Stimulated activated naive B cell treated with anti-CD40 and anti-IgM and Interleukin-4, amounts not matched to agents 10 μg/mL and 1 μg/mL and 100 μg/mL, for 72 hours (primary cell): ENCODE results near the gene TNNI3K.

ENCODE experiments used
- ATAC-seq, 2 donors: fragments of 150-1000 bp; cut with Tn5 transposase; replicated peaks; 2 replicates each; pipeline ENCODE4 v1.10.0; 2021; ENCODE audit warnings: moderate library complexity in 1 of 2
- DNase-seq: peaks from one replicate; pipeline ENCODE4 v3.0.0; 2021
- H3K27ac Mint-ChIP-seq: one replicate; pipeline ENCODE4 v1.8.0; 2022; ENCODE audit warnings: mild to moderate bottlenecking, mixed read lengths
- H3K27me3 Mint-ChIP-seq, 2 donors: one replicate each; pipeline ENCODE4 v1.8.0; 2022; ENCODE audit warnings: mixed read lengths in 2 of 2
- H3K36me3 Mint-ChIP-seq, 2 donors: one replicate each; pipeline ENCODE4 v1.8.0; 2022; ENCODE audit warnings: mixed read lengths in 2 of 2, mild to moderate bottlenecking in 1 of 2
- H3K4me1 Mint-ChIP-seq, 2 donors: one replicate each; pipeline ENCODE4 v1.8.0; 2022; ENCODE audit warnings: mixed read lengths in 2 of 2, mild to moderate bottlenecking in 1 of 2
- H3K4me3 Mint-ChIP-seq, 2 donors: one replicate each; pipeline ENCODE4 v1.8.0; 2022; ENCODE audit warnings: mild to moderate bottlenecking in 2 of 2, mixed read lengths in 2 of 2, moderate library complexity in 1 of 2
- H3K9me3 Mint-ChIP-seq, 2 donors: one replicate each; pipeline ENCODE4 v1.8.0; 2022; ENCODE audit warnings: mixed read lengths in 2 of 2, mild to moderate bottlenecking in 1 of 2

Gene TNNI3K

DNA sequence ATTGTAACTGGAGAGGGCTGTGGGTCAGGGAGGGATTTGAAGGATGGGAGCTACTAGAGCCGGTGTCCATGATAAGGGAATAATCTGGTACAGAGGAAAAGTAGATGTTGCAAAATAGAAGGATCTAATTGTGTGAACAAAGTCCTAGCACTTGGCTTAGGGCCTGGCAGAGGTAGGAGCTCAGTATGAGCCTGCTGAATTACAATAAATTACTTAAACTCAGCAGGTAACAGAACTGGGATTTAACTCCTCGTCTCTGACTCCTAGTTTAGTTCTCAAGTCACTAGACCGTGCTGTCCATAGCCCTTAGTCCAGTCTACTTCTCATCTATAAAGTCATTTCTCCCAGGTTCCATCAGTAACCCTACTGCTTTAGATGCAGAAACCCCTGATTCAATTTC lies 157.0 kb downstream of the TNNI3K start:
- H3K4me1 Mint-ChIP-seq = no peaks in the 10 kb centered on the region
- DNase-seq (no peak), ATAC-seq (no peak)
- no peak overlapping the region for H3K27ac Mint-ChIP-seq
- no peaks in the 10 kb centered on the region for H3K36me3 Mint-ChIP-seq
- no peaks in the 10 kb centered on the region for H3K27me3 Mint-ChIP-seq
- no peaks in the 10 kb centered on the region for H3K9me3 Mint-ChIP-seq
- H3K4me3 Mint-ChIP-seq = no peak overlapping the region

DNA sequence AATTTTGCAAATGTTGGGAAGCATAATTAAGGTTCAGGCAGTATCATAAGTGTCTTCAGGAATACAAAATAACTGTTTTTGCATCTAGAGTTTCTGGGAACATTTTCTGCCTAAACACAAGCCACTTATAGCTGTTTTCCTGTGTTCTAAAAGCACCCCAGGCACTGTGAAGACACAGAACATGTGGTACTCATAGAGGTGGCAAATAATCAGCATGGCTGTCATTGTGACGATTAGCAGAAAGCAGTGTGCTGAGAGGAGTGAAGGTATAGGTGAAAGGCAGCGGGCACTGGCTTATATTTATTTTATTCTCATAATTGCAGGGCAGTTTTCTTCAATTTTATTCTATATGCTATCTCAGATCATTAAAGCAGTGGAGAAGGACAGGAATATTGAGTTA lies 157.7 kb downstream of the TNNI3K start:
- Mint-ChIP-seq H3K4me3 (no peak overlapping the region), H3K4me1 (no peaks in the 10 kb centered on the region), H3K27me3 (no peaks in the 10 kb centered on the region), H3K9me3 (no peaks in the 10 kb centered on the region), H3K36me3 (no peaks in the 10 kb centered on the region), H3K27ac (no peak overlapping the region)
- ATAC-seq (no peak), DNase-seq (no peak)

DNA sequence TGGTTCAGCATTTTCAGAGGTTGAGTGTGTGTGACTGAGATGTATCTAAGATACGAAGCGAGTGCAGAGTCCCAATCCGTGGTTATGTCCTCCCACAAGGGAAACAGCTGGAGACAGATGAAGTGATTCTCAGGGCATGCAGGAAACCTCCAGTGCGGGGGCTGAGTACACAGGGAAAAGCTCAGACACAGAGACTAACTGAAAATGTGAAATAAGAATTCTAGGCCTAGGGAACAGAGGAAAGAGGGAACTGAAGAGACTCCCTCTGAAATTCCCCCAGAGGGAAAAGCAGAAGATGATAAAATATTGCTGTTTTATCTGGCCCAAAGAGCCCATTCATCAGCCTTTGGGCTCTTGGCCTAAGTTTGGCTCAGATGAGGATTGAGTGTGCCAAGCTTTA lies 160.4 kb downstream of the TNNI3K start:
- Mint-ChIP-seq H3K27me3 (no peaks in the 10 kb centered on the region), H3K4me1 (no peaks in the 10 kb centered on the region), H3K27ac (no peak overlapping the region), H3K36me3 (no peaks in the 10 kb centered on the region), H3K9me3 (no peaks in the 10 kb centered on the region), H3K4me3 (no peak overlapping the region)
- DNase-seq (no peak), ATAC-seq (no peak)

DNA sequence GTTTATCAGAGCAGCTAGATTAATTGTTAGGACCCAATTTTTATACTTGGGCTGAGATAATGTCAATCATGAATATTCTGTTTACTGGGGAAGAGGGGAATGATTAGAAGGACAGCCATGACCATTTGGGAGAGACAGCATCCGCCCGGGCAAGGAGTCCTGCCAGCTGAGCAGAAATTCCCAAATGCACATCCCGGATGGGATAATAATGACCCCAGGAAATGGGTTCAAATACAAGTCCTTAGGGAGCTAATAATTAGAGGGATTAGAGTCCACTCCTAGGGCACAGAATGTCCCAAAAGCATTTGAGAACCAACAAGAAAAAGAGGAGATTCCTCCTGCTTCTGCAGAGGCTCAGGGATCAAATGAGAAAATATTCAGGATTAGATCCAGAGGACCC lies 161.3 kb downstream of the TNNI3K start:
- no peak for ATAC-seq
- no peaks in the 10 kb centered on the region for H3K9me3 Mint-ChIP-seq
- DNase-seq = no peak
- H3K4me3 Mint-ChIP-seq = no peak overlapping the region
- H3K36me3 Mint-ChIP-seq = no peaks in the 10 kb centered on the region
- H3K27ac Mint-ChIP-seq = no peak overlapping the region
- no peaks in the 10 kb centered on the region for H3K4me1 Mint-ChIP-seq
- H3K27me3 Mint-ChIP-seq = no peaks in the 10 kb centered on the region

DNA sequence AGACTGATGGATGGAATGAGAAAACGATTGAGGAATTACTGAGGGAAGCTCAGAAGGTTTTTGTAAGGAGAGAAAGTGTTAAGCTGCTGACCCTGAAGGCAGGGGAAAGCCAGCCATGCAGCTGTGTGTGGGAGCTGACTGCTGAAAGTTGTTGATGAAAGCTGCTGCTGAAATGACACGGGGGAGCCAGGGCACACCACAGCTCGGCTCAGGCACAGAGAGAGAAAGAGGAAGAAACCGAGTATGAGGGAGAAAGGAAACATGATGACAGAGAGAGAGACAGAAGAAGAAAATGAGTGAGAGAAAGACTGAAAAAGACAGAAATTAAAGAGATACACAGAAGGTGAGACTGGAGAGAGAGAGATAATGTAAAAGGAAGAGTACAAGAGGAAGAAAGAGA lies 161.7 kb downstream of the TNNI3K start:
- no peaks in the 10 kb centered on the region for H3K36me3 Mint-ChIP-seq
- H3K4me3 Mint-ChIP-seq = no peak overlapping the region
- DNase-seq (no peak), ATAC-seq (no peak)
- H3K27me3 Mint-ChIP-seq = no peaks in the 10 kb centered on the region
- H3K27ac Mint-ChIP-seq = no peak overlapping the region
- no peaks in the 10 kb centered on the region for H3K4me1 Mint-ChIP-seq
- no peaks in the 10 kb centered on the region for H3K9me3 Mint-ChIP-seq

DNA sequence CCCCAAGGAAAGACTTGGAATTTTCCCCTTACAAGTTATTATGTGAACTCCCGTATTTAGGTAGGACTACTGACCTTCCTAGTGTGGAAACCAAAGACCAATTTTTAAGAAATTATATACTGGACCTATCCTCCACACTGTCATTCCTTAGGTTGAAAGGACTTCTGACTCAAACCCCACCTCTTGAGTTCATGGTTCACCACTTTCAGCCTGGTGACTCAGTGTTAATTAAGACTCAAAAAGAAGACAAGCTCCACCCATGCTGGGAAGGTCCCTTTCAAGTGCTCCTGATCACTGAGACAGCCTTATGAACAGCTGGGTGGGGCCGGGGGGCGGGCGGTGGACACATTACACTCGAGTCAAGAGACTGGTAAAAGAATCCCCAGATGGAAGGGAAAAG lies 164.1 kb downstream of the TNNI3K start:
- ATAC-seq = peak; percentile 25 to 80
- Mint-ChIP-seq H3K27me3 (no peaks in the 10 kb centered on the region), H3K4me1 (no peaks in the 10 kb centered on the region), H3K27ac (no peak overlapping the region), H3K36me3 (no peaks in the 10 kb centered on the region), H3K4me3 (no peak overlapping the region), H3K9me3 (no peaks in the 10 kb centered on the region)
- no peak for DNase-seq

DNA sequence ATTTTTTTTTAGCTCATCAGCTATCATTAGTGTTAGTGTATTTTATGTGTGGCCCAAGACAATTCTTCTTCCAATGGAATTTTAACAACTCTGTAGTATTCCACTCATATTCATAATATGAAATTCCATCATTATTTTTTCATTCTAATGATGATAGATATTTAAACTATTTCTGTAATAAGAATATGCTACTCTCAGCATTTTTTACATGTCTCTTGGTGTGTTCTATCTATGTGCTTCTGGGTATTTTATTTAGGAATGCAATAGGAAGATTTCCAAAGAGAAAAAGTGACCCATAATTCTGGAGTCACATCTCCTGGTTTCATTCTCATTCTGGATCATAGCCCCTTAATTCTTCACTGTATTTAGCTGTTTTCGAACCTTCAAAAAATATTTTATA lies 167.7 kb downstream of the TNNI3K start:
- H3K9me3 Mint-ChIP-seq = no peaks in the 10 kb centered on the region
- no peaks in the 10 kb centered on the region for H3K36me3 Mint-ChIP-seq
- DNase-seq (no peak), ATAC-seq (no peak)
- no peaks in the 10 kb centered on the region for H3K4me1 Mint-ChIP-seq
- H3K27me3 Mint-ChIP-seq = no peaks in the 10 kb centered on the region
- H3K27ac Mint-ChIP-seq = no peak overlapping the region
- no peak overlapping the region for H3K4me3 Mint-ChIP-seq

DNA sequence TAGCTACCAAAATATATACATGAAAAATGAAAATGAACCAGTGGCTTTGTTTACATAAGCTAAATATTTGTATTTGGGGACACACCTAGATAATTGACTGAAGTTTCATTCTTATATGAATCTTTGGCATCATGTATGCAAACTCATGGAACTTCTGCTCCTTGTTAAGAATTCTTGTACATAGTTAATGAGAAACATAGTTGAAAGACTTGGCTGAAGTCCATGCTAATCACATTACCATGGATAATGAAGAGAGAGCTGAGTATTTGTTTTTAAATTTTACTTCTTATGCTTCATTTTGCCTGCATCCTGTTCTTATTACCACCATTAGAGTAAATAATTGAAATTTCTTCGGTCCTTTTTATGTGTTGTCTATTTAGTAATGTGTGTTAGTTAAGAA lies 168.4 kb downstream of the TNNI3K start:
- Mint-ChIP-seq H3K9me3 (no peaks in the 10 kb centered on the region), H3K4me3 (no peak overlapping the region), H3K4me1 (no peaks in the 10 kb centered on the region), H3K27ac (no peak overlapping the region), H3K36me3 (no peaks in the 10 kb centered on the region), H3K27me3 (no peaks in the 10 kb centered on the region)
- DNase-seq (no peak), ATAC-seq (no peak)

DNA sequence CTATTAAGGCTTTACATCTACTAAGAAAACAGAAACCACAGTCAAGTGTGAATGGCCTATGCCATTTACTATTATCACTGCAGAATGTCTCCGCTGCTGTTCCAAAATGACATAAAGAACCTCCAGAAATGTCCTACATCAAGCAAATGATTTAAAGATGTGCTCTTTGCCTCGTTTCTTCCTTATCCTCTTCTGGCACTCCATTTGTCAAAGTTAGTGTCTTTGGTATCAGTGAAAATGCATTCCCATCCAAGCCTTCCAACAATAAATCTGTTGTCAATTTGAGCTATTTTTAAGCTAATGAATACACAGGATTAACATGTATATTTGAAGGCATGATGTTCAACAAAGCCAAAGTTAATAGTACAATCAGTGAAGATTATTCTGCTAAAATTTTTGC lies 171.6 kb downstream of the TNNI3K start:
- no peaks in the 10 kb centered on the region for H3K4me1 Mint-ChIP-seq
- H3K4me3 Mint-ChIP-seq = no peak overlapping the region
- no peak for DNase-seq
- no peak for ATAC-seq
- H3K27me3 Mint-ChIP-seq = no peaks in the 10 kb centered on the region
- no peaks in the 10 kb centered on the region for H3K36me3 Mint-ChIP-seq
- H3K27ac Mint-ChIP-seq = no peak overlapping the region
- H3K9me3 Mint-ChIP-seq = no peaks in the 10 kb centered on the region

DNA sequence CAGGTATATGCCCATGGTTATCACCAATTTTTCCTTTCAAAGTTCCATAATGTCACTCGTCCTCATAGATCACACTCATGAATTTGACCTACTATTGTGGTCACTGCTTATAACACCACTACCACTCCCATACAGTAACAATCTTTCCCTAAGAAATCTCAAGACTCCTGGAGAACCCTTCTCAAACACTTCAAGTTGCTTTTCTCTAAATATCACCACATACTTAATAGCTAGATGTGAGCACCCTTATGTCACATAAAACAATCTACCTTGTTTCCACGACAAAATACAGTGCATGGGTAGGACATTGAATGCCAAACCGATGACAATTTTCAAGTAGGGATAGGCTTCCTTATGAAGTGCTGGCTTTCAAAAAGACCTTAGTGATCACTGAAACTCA lies 172.7 kb downstream of the TNNI3K start:
- Mint-ChIP-seq H3K9me3 (no peaks in the 10 kb centered on the region), H3K4me1 (no peaks in the 10 kb centered on the region), H3K27me3 (no peaks in the 10 kb centered on the region), H3K27ac (no peak overlapping the region), H3K4me3 (no peak overlapping the region), H3K36me3 (no peaks in the 10 kb centered on the region)
- ATAC-seq = no peak
- DNase-seq = no peak

DNA sequence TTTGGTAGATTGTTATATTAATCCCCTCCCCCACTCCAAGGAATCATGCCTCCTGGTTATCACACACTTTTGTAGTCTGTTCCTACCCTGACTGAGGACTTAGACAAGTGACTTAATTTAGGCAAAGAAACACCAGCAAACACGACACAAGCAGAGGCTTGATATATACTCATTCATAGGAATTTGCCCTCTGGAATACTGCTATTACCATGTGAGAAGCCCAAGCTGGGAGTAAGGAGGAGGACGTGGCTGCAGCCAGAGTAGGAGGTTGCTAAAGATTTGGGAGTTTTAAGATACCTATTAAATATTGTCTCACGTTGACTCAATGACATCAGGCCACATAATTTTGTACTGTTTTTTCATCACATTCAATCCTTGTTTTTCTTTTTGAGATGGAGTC lies 177.1 kb downstream of the TNNI3K start:
- no peak for DNase-seq
- H3K27ac Mint-ChIP-seq = no peak overlapping the region
- H3K36me3 Mint-ChIP-seq = no peaks in the 10 kb centered on the region
- no peaks in the 10 kb centered on the region for H3K4me1 Mint-ChIP-seq
- H3K4me3 Mint-ChIP-seq = no peak overlapping the region
- ATAC-seq = no peak
- no peaks in the 10 kb centered on the region for H3K9me3 Mint-ChIP-seq
- H3K27me3 Mint-ChIP-seq = no peaks in the 10 kb centered on the region

DNA sequence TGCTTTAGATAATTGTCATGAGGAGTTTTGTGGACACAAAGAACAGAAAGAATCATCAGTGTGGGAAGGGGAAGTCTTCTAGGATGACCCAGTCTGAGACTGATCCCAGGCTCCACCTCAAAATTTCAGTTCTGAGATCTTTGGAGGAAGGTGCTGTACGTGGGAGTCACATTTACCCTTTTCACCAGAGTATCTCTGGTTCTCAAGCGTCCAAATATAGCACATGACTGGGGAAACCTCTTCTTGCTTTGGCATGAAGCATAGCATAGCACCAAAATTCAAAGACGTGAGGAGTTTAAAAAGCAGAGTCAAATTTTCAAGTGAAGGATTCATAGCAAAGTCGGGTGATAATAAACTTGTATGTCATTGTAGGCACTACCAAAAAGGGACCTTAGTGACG lies 180.7 kb downstream of the TNNI3K start:
- no peak overlapping the region for H3K4me3 Mint-ChIP-seq
- H3K4me1 Mint-ChIP-seq = no peaks in the 10 kb centered on the region
- H3K9me3 Mint-ChIP-seq = peaks cover 0 to 2% of the 10 kb centered on the region in 2 donors
- H3K36me3 Mint-ChIP-seq = no peaks in the 10 kb centered on the region
- ATAC-seq (no peak), DNase-seq (no peak)
- no peak overlapping the region for H3K27ac Mint-ChIP-seq
- H3K27me3 Mint-ChIP-seq = no peaks in the 10 kb centered on the region

DNA sequence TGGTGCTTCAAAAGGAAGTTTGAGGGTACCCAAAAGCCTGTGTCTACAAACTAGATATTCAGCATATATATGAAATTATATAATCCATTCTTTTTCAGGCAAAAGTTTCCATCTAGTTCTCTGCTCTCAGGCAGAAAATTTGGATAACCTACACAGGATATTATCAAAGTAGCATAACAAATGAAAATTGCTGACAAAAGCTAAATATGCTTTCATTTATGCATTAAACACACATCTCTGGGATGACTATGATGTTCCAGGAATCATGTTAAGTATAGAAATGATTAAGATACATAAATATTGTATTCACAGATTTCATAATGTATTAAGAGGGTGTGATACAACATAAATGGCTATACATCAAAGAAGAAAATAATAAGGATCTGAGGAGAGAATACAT lies 184.4 kb downstream of the TNNI3K start:
- ATAC-seq (no peak), DNase-seq (no peak)
- no peaks in the 10 kb centered on the region for H3K4me1 Mint-ChIP-seq
- no peaks in the 10 kb centered on the region for H3K27me3 Mint-ChIP-seq
- no peak overlapping the region for H3K4me3 Mint-ChIP-seq
- no peaks in the 10 kb centered on the region for H3K36me3 Mint-ChIP-seq
- H3K27ac Mint-ChIP-seq = no peak overlapping the region
- peaks cover 2 to 4% of the 10 kb centered on the region in 2 donors for H3K9me3 Mint-ChIP-seq

DNA sequence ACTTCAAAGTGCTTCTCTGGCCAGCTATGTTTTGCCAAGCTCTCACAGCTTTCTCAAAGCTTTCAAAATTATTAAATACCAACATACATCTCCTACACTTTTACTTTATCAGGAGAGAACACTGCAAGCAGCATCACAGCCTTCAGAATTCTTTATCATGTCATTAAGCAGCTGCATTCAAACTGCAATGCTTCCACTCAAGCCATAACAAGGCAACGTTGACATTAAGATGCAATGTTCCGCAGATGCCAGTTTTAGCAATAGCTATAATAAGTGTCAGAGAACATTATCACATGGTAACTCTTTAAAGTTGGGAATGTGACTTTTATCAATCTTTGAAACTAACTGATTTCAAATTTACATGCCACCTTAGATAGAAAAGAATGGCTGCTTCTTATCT lies 185.3 kb downstream of the TNNI3K start:
- Mint-ChIP-seq H3K27ac (no peak overlapping the region), H3K4me1 (no peaks in the 10 kb centered on the region), H3K27me3 (no peaks in the 10 kb centered on the region), H3K4me3 (no peak overlapping the region), H3K9me3 (peaks cover 2 to 4% of the 10 kb centered on the region in 2 donors), H3K36me3 (no peaks in the 10 kb centered on the region)
- no peak for ATAC-seq
- no peak for DNase-seq

DNA sequence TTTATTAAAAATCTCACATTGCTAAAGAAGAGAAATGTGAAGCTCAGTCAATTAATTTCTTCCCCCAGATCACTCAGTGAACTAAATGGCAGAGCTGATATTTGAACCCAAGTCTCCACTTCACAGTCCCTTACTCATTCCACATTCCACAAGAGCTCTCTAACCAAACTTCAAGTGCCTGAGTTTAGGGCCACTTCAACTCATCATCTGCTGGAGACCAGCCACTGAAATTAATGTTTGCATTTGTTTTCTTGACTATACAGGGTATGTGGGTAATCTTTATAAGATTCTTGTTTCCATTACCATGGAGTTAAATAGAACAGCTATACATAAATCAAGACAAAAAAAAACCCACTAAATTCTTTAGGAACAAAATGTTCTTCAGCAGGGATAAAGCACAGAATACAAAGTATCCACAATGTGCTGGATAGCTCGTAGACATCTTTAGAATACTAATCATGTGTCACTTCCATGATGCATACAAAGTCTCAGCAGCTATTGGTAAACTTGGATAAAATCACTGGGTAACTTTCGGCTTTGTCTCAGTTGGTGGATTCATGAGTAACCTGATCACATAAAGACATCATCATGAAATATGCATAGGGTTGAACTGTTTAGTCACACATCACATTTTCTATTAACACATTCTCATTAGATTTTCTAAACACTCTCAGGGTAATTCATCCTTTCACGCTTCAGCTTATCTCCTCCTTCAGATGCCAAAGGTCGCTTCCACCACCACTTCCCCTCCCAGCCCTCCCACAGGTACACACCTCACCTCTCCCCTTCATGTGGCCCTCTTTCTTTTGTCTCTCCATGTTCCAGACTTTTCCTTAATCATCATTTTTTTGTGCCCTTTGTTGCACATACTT lies 187.5 kb downstream of the TNNI3K start:
- Mint-ChIP-seq H3K9me3 (peaks cover 2 to 4% of the 10 kb centered on the region in 2 donors), H3K27me3 (no peaks in the 10 kb centered on the region), H3K36me3 (no peaks in the 10 kb centered on the region), H3K27ac (no peak overlapping the region), H3K4me1 (no peaks in the 10 kb centered on the region), H3K4me3 (no peak overlapping the region)
- DNase-seq (no peak), ATAC-seq (no peak)

DNA sequence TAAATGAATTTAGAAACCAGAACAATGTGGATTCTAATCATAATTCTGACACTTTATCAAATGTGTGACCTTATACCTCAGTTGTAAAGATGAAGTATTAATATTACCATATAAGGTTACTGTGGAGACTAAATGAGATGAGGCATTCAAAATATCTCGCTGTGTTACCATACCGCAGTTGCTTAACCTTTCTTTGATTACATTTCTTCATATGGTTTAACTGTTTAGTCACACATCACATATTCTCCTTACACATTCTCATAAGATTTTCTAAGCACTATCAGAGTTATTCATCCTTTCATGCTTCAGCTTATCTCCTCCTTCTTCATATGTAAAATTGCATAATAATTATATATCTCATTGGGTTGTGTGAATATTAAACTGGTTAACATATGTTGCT lies 188.3 kb downstream of the TNNI3K start:
- ATAC-seq (no peak), DNase-seq (no peak)
- H3K27ac Mint-ChIP-seq = no peak overlapping the region
- no peak overlapping the region for H3K4me3 Mint-ChIP-seq
- H3K4me1 Mint-ChIP-seq = no peaks in the 10 kb centered on the region
- no peaks in the 10 kb centered on the region for H3K27me3 Mint-ChIP-seq
- H3K9me3 Mint-ChIP-seq = peaks cover 2 to 4% of the 10 kb centered on the region in 2 donors
- no peaks in the 10 kb centered on the region for H3K36me3 Mint-ChIP-seq
